HG02763 (cell line): ENCODE data around the gene PDE9A.

Experiments used
- ATAC-seq: cut with Tn5 transposase; IDR thresholded peaks from one replicate; pipeline ENCODE4 v1.9.1; 2021; ENCODE audit warnings: mild to moderate bottlenecking, moderate library complexity; ENCODE audit not compliant: unreplicated experiment

Gene PDE9A

DNA sequence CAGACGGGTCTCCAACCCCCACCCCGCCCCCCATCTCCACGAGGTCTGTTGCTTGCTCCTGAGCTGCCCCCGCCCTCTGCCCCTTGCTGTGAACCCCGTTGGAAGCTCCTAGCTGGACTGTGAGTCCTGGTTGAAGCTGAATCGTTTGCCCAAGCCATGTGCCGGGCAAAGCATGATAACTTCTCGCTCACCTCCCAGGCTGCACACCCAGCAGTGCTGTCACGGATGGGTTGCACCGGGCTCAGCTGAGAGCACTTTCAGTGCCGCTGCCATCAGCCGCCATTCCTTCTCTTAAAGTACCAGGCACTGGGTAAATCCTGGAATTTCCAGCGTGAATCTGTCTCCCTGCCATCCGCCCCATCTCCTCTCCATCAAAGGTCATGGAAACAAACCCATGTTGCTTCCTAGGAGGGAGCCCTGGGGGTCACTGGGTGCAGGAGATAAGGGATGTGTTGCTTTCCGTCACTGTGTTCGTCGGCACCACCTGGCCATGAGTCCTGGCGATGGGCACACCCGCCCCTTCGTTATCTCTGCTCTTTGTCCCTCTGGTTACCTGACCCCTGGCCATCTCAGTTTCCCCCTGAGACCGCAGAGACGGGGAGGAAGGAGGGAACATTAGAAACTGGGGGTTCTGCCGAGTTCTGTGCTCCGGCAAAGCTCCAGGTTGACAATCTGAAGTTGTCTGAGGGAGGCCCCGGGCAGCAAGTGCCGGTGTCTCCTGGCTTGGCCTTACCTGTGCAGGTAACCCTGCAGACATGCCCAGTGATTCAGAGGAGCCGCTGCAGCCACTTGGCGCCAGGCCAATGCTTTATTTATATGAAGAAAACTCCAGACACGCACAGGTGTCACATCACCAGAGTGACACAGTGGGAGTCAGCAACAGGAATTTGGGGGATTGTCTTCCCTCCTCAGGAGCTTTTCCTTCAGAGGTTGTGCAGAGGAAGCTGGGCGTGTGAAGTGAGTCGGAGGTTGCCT, 2.7 kb downstream of the PDE9A start:
- ATAC-seq = no peak

DNA sequence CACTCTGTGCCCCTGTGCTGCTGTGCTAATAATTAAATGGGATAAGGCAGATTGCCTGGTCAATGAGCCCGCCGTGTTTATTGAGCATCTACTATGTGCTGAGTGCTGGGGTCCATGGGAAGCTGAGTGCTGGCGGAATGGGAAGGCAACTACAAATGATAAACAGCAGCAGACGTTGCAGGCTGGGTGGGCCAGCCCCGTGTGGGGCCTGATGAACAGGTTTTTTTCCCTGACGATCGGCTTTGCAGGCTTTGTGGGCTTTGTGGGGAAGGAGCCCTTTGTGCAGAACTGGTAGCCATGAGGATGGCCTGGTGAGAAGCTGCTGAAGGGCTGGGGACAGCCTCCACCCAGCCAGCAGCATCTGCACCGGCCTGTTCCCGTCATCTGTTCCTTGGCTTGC, 3.5 kb downstream of the PDE9A start:
- no peak for ATAC-seq

DNA sequence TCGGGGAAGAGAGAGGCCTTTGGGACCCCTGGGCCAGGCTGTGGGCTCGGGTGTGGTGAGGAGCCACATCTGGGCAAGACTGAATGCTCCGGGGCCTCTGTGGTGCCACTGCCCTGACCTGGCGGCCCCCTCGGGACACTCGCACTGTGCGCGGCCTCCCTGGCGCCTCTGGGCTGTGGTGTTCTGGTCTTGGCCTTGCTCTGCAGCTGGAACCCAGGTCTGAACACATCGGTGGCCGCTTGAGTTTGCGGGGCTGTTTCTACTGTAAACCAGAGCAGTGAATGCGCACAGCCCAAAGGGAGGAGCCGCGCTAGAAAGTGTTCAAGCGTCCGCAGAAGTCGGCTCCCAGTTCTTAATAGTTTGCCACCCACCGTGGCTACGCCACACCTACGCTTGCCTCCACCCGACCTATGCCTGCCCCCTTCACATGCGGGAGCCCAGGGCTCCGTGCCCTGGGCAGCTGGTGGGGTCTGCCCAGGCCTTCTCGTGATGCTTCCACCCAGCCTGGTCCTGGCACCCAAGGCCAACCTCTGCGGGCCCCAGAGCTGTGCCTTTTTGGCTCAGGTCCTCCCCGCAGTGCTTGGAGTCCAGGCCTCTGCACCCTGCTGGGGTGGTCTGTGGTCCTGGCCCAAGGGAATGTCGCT, 4.4 kb downstream of the PDE9A start:
- no peak for ATAC-seq

DNA sequence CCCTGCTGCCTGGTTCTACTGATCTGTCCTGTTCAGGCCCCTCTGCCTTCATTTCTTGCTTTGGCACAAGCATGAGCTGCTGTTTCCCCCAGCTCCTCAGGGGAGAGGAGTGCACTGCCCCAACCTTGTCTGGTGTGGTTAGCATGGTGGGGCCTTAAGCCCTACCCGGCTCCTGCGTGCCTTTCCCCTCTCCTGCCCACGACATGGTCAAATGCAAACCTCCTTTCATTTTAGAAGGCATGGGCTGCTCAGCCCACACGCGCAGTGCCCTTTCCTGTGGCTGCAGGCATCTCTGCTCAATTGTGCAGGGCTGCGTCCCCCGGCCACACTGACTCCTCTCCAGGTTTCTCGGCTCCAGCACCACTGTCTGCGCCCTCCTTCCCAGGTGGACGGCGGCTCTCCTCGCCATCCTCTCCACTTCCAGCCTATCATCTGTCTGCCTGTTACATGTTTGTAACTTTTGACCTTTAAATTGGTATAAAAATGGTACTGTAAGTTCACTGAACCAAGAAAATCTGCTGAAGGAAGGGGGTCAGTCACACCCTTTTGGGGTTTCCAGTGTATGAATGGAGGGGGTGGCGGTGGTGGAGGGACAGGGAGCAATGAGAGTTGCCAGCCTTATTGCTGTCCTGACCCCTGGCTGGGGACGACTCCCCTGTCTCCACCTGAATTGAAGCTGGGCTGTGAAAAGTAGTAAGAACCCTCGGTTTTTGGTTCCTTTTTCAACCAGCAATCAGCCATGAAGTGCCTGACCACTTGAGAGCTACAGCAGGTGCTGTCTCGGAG, 5.1 kb downstream of the PDE9A start:
- no peak for ATAC-seq

DNA sequence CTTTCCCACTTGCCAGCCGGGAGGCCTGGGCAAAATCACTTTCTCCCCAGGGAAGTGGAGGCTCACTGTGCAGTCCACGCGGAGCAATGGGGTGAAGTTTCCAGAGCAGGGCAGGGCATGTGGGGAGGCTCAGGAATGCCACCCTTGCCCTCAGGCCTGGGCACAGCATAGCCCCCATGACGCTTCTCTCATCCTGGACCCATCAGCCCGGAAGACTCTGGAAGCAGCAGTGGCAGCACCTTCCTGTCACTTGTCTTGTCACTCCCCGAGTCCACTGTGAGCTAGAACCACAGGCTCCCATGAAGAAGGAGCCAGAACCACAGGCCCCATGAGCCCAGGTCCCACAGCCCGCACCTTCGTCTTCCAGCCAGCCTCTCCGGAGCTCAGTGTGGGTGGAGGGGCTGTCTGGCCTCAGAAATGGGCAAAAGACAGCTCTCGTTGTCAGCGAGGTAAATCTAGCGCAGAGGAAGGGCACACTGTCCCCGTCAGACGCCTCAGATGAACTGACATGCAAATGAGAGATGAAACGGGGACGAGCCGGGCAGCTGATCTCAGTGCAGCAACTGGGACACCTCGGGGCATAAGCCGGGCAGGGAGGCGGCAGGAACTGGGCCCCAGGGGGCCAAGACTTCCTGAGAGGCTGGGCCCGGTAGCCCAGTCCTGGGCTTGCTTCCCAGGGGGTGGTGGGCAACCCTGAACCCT, 6.1 kb downstream of the PDE9A start:
- ATAC-seq = no peak

- ATAC-seq = no peak
Measured at GRCh38 chr21:42660118-42660470, 6.7 kb downstream of the PDE9A start.

- ATAC-seq = no peak
Measured at GRCh38 chr21:42661688-42662429, 8.4 kb downstream of the PDE9A start.

GRCh38 chr21:42662430-42663199, 9.2 kb downstream of the PDE9A start:
- no peak for ATAC-seq

DNA sequence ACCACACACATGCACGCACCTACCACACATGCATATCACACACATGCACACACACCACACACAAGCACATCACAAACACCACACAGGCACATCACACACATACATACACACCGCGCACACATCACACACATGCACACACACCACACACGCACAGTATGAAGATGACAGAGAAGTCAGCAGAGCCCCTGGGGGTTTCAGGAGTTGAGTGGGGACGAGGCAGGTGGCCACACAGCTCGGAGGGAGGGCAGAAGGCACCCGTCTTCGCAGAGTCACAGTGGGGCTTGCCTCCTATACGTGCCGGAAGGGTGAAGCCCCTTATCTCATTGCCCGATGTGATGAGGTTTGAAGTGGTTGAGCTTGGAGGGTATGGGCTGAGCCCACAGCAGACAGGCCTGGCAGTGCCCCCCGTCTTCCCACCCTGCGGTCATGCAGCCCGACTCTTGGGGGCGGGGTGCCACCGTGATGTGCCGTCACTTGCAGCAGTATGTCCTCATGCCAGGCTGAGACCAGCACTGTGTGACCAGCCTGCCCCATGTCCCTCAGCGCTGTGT, 9.9 kb downstream of the PDE9A start:
- no peak for ATAC-seq

DNA sequence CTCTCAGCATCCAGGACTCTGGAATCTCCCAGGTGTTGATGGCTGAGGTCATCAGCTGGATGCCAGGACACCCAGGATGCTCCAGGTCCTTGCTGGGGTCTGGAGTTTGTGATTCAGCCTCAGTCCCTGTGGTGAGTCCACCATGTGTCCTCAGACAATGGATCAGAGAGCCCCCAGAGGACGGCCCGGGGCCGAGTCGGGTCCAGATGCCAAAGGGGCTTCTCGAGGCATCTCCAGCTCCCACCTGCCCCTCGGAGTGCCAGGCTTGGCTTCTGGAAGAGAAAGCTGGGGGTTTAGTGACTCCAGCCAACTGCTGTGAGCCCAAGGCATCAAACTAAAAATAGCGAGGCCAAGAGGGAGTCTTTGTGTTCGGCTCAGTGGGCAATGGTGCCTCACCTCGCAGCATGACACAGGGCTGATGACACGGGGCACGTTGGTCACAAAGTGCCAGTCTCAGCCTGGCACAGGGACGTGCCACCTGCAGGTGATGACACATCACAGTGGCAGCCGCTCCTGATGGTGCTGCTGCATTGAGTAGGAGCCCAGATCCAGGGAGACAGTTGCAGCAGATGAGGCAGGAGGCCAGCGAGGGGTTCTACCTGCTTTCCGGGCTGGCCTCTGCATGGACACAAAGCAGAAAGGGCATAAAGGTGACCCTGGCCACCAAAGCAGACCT, 10.6 kb downstream of the PDE9A start:
- no peak for ATAC-seq

DNA sequence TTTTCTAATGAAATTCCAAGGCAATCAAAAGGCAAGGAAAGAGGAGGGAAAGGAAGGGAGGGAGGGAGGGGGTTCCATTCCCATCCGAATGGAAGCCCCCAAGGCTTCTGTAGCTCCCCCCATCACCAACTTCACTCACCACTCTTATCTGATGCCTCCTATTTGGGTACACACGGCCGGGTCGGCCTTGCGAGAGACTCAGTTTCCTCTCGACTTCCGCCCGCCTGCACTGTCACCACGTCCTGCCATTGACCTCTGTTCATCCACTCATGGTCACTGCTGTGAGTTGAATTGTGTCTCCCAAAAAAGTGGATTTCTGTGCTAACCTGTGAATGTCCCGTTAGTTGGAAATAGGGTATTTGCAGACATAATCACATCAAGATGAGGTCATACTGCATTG, 11.2 kb downstream of the PDE9A start:
- no peak for ATAC-seq

DNA sequence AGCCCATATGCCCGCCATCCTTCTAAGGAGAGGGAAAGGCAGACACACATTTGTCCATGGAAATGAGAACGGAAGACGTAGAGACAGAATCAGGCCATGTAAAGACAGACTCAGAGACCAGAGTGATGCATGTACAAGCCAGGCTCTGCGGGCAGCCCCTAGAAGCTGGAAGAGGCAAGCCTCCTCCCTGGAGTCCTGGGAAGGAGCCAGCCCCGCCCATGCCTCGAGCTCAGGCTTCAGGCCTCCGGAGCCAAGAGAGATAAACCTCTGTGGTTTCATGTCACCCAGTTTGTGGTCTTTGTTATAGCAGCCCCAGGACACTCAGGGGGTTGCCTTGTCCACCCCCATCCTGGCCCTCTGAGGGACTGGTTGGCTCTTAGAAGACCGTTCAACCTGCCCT, 11.6 kb downstream of the PDE9A start:
- no peak for ATAC-seq

- no peak for ATAC-seq
Measured at GRCh38 chr21:42665484-42665883, 12.1 kb downstream of the PDE9A start.

GRCh38 chr21:42666023-42666747, 12.8 kb downstream of the PDE9A start:
- no peak for ATAC-seq

GRCh38 chr21:42666925-42667324, 13.5 kb downstream of the PDE9A start:
- no peak for ATAC-seq

GRCh38 chr21:42668298-42668992, 15.0 kb downstream of the PDE9A start:
- no peak for ATAC-seq

DNA sequence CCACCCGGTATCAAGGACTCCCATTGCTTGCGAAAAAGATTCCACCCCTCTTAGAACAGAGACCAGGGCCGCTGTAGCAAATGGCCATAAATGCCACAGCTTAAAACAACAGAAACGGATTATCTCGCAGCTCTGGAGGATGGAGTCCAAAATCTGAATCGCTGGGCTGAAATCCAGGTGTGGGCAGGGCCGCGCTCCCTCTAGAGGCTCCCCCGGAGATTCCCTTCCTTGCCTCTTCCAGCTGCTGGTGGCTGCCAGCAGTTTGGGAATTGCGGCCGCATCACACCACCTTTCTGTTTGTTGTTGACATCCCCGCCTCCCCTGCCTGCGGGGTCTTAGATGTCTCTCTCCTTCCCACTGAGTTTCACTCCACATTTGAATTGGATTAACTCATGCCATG, 15.6 kb downstream of the PDE9A start:
- no peak for ATAC-seq
